ENCODE results near the gene ADTRP. TPM values are rescaled to one million over a fixed set of nuclear protein-coding genes. Genes with fewer than 3 reads are reported as not detected.

The ADTRP gene
- total and polyA plus RNA-seq, 8 donors, result 0.09 to 0.44 (median 0.24) TPM; not detected in 3

- no peaks in the 10 kb centered on the region for H3K27me3 ChIP-seq
- peak in 1 of 6 donors; percentile 46 for DNase-seq
- FAIRE-seq, result no peak
Observed at GRCh38 chr6:11785415-11785773, 6.8 kb upstream of the ADTRP start.

GRCh38 chr6:11784341-11784740 is 5.7 kb upstream of the ADTRP start:
- no peak for TF ChIP-seq CTCF (IDR thresholded peaks at IDR 0.05)
- ATAC-seq, result no peak
- FAIRE-seq, result no peak
- no peak overlapping the region for H3K27ac ChIP-seq
- no peaks in the 10 kb centered on the region for H3K27me3 ChIP-seq
- no peak overlapping the region for H3K4me3 ChIP-seq
- no peaks in the 10 kb centered on the region for H3K36me3 ChIP-seq
- no peak for DNase-seq
- peaks cover 0 to 2% (median 0%) of the 10 kb centered on the region in 4 donors for H3K9me3 ChIP-seq
- intact Hi-C loops (cut with DNase I), result no loop called here
- WGBS, 2 donors, result 72 to 76% methylated on average over 7 of the region's 7 CpGs
- H3K4me1 ChIP-seq, result peaks cover 0 to 17% (median 11%) of the 10 kb centered on the region in 3 donors

More at GRCh38 chr6:11785415-11785773, 6.8 kb upstream of the ADTRP start:
- Histone ChIP-seq H3K4me3 (no peak overlapping the region), H3K27ac (peak overlapping the region in 3 of 4 donors; percentile 22 to 71 (median 69)), H3K36me3 (no peaks in the 10 kb centered on the region), H3K4me1 (peaks cover 0 to 16% (median 11%) of the 10 kb centered on the region in 3 donors), H3K9me3 (peaks cover 0 to 2% (median 0%) of the 10 kb centered on the region in 4 donors)
- 7 to 14% methylated on average over 5 of the region's 5 CpGs for WGBS, 2 donors
- ATAC-seq, result peak; percentile 70 to 90 (median 82)
- no peak for TF ChIP-seq CTCF (IDR thresholded peaks at IDR 0.05)
- intact Hi-C loops (cut with DNase I), result no loop called here

- H3K4me1 ChIP-seq, result peaks cover 0 to 23% (median 11%) of the 10 kb centered on the region in 3 donors
- H3K27ac ChIP-seq, result no peak overlapping the region
- H3K27me3 ChIP-seq, result no peaks in the 10 kb centered on the region
- no peaks in the 10 kb centered on the region for H3K36me3 ChIP-seq
- no peak for FAIRE-seq
- no peak for ATAC-seq
- no peak for DNase-seq
- peaks cover 0 to 2% (median 0%) of the 10 kb centered on the region in 4 donors for H3K9me3 ChIP-seq
- no peak overlapping the region for H3K4me3 ChIP-seq
- WGBS, 2 donors, result 81 to 89% methylated on average over 6 of the region's 6 CpGs
- TF ChIP-seq CTCF (IDR thresholded peaks at IDR 0.05), result no peak
- intact Hi-C loops (cut with DNase I), result no loop called here
Observed at GRCh38 chr6:11783524-11784064, 5.0 kb upstream of the ADTRP start.

- FAIRE-seq (no peak), DNase-seq (no peak), ATAC-seq (no peak)
- no peaks in the 10 kb centered on the region for H3K27me3 ChIP-seq
- no peak for TF ChIP-seq CTCF (IDR thresholded peaks at IDR 0.05)
- no peaks in the 10 kb centered on the region for H3K36me3 ChIP-seq
- intact Hi-C loops (cut with DNase I), result no loop called here
- H3K4me1 ChIP-seq, result peaks cover 0 to 25% (median 11%) of the 10 kb centered on the region in 3 donors
- no peak overlapping the region for H3K27ac ChIP-seq
- peaks cover 0 to 2% (median 0%) of the 10 kb centered on the region in 4 donors for H3K9me3 ChIP-seq
- no peak overlapping the region for H3K4me3 ChIP-seq
- 83 to 95% methylated on average over 4 of the region's 4 CpGs for WGBS, 2 donors
Observed at GRCh38 chr6:11782524-11782923, 3.9 kb upstream of the ADTRP start.

- Histone ChIP-seq H3K9me3 (peaks cover 0 to 2% (median 0%) of the 10 kb centered on the region in 4 donors), H3K4me3 (no peak overlapping the region), H3K4me1 (peaks cover 0 to 13% (median under 1%) of the 10 kb centered on the region in 3 donors), H3K36me3 (no peaks in the 10 kb centered on the region), H3K27me3 (no peaks in the 10 kb centered on the region), H3K27ac (no peak overlapping the region)
- intact Hi-C loops (cut with DNase I), result no loop called here
- no peak for DNase-seq
- ATAC-seq, result no peak
- no peak for TF ChIP-seq CTCF (IDR thresholded peaks at IDR 0.05)
- WGBS, 2 donors, result 69 to 84% methylated on average over 2 of the region's 2 CpGs
- FAIRE-seq, result no peak
Observed at GRCh38 chr6:11780097-11780428, 1.5 kb upstream of the ADTRP start.
